ENCODE results near the gene MRPL11.

DNA sequence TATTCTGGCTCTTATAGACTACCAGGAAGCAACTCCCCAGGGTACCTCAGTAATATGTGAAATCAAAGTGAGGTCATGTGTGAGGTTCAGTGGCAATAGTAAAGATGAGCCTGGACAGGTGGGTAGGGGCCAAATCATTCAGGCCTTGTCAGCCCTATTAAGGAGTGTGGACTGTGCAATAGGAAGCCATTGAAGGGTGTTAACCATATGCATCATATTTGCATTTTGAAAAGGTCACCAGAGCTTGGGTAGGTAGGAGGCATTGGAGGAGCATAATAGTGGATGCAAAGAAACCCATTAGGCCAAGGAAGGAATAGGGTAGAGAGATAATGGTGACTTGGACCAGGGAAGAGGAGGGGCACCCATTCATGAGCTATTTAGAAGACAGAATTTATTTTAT lies 8.4 kb upstream of the MRPL11 start:
- TF ChIP-seq, protein P1, sequence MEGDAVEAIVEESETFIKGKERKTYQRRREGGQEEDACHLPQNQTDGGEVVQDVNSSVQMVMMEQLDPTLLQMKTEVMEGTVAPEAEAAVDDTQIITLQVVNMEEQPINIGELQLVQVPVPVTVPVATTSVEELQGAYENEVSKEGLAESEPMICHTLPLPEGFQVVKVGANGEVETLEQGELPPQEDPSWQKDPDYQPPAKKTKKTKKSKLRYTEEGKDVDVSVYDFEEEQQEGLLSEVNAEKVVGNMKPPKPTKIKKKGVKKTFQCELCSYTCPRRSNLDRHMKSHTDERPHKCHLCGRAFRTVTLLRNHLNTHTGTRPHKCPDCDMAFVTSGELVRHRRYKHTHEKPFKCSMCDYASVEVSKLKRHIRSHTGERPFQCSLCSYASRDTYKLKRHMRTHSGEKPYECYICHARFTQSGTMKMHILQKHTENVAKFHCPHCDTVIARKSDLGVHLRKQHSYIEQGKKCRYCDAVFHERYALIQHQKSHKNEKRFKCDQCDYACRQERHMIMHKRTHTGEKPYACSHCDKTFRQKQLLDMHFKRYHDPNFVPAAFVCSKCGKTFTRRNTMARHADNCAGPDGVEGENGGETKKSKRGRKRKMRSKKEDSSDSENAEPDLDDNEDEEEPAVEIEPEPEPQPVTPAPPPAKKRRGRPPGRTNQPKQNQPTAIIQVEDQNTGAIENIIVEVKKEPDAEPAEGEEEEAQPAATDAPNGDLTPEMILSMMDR (conservative IDR thresholded peaks at IDR 0.05; ENCODE audit: low read depth, low read length) = no peak
- TF ChIP-seq EZH2 (IDR thresholded peaks at IDR 0.05; ENCODE audit: borderline replicate concordance, low read depth, low read length, poor library complexity, severe bottlenecking) = no peak
